Prostate gland (tissue), 2 donors: ENCODE measurements around the gene COL23A1.

Experiments
- CTCF ChIP-seq, 4 experiments: fragments of 200-600 bp in 2 of 4; fragments of 450-650 bp in 2 of 4; sonication (generic) in 2 of 4; IDR thresholded peaks; 1 replicate in 3 of 4; 2 replicates in 1 of 4; pipeline ENCODE4 v1.5.1; 2016 to 2019; ENCODE audit warnings: antibody characterized with exemption in 4 of 4, mild to moderate bottlenecking in 2 of 4, moderate library complexity in 2 of 4
- POLR2A ChIP-seq: fragments of 450-650 bp; IDR thresholded peaks from one replicate; pipeline ENCODE4 v1.6.1; 2016; ENCODE audit warnings: antibody characterized with exemption, mild to moderate bottlenecking
- POLR2AphosphoS5 ChIP-seq: sonication (generic); formaldehyde crosslinking; IDR thresholded peaks from one replicate; pipeline ENCODE4 v1.6.1; 2017; ENCODE audit warnings: antibody characterized with exemption

DNA sequence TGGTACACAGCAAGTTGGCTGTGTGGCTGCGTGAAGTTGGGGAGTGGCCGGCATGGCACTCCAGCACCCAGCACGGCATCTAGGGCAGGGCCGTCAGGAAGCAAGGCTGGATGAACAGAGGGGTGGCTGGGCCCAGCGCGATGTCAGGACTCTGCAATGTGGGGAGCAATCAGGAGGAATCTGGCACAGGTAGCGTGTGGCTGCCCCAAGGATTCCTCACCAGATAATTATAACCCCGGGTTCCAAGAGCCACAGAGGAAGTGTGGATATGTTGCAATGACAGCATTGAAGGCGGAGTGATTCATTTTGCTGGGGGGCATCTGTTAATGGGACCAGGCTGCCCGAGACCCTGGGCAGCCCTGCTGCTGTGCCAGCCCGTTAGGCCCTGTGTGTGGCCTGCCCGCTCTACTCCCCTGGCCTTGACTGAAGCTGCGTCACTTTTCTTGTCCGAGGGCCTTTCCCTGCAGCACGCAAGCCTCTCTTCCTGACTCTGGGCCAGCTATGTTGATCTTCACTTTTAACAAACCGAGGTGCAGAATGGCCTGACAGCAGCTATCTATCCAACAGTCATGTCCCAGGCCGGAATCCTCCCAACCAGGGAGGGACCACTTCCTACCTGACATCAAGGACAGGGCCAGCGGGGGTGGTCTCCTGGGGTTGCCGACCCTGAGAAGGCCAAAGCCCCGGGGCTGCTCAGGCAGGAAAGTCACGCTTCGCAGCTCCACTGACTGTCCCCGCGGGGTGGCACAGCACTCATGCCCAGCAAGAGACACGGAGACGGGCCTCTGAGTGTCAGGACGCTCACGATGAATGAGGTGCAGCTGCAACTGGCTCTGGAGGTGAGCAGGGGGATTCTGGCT lies 239.6 kb downstream of the COL23A1 start:
- TF ChIP-seq CTCF (IDR thresholded peaks at IDR 0.05), result no peak
- TF ChIP-seq POLR2A, result no peak
- no peak for TF ChIP-seq POLR2AphosphoS5
